Thyroid gland (tissue), 4 donors: ENCODE results near the gene LZTS2. TPM values are rescaled to one million over a fixed set of nuclear protein-coding genes. Genes with fewer than 3 reads are reported as not detected.

Experiments used
- DNase-seq, 2 donors: peaks; one replicate each; pipeline ENCODE4 v3.0.0-alpha.2; 2019
- H3K27ac ChIP-seq, 3 donors: fragments of 200-600 bp; sonication (generic); 1 replicate in 2 of 3; 2 replicates in 1 of 3; pipeline ENCODE4 v1.5.1; 2016 to 2019; ENCODE audit warnings: mild to moderate bottlenecking in 1 of 3, moderate library complexity in 1 of 3
- H3K27me3 ChIP-seq: fragments of 200-600 bp; sonication (generic); one replicate; pipeline ENCODE4 v1.5.1; 2019
- H3K36me3 ChIP-seq, 2 donors: fragments of 200-600 bp; sonication (generic); one replicate each; pipeline ENCODE4 v1.5.1; 2016 to 2019
- H3K4me1 ChIP-seq, 2 donors: fragments of 200-600 bp; sonication (generic); one replicate each; pipeline ENCODE4 v1.5.1; 2017 to 2019
- H3K4me3 ChIP-seq, 3 donors: fragments of 200-600 bp; sonication (generic); replicated peaks in 1 of 3; 1 replicate in 2 of 3; 2 replicates in 1 of 3; pipeline ENCODE4 v1.5.1; 2016; ENCODE audit warnings: mild to moderate bottlenecking in 1 of 3
- H3K9me3 ChIP-seq: fragments of 200-600 bp; sonication (generic); one replicate; pipeline ENCODE4 v1.5.1; 2017
- CTCF ChIP-seq, 6 experiments: fragments of 200-600 bp in 3 of 6; fragments of 450-650 bp in 3 of 6; sonication (generic) in 3 of 6; IDR thresholded peaks; one replicate each; pipeline ENCODE4 v1.5.1; 2016 to 2019; ENCODE audit warnings: antibody characterized with exemption in 6 of 6, mild to moderate bottlenecking in 2 of 6, inconsistent platforms in 1 of 6, moderate library complexity in 1 of 6
- POLR2A ChIP-seq, 2 donors: fragments of 450-650 bp; IDR thresholded peaks; one replicate each; pipeline ENCODE4 v1.6.1; 2017; ENCODE audit warnings: antibody characterized with exemption in 2 of 2, mild to moderate bottlenecking in 2 of 2, moderate library complexity in 1 of 2
- WGBS, 2 donors: methylation state at CpG; one replicate each; pipeline ENCODE4 v1.1.5; 2017; 5-methylcytosine and 5-hydroxymethylcytosine counted together
- intact Hi-C: fragments of 100-400 bp; cut with DNase I; formaldehyde crosslinking; loops from one replicate; pipeline ENCODE4 v1.15.1; 2023
- total RNA-seq, 4 donors: library from RNA; depleted of rRNA; stranded (reverse); fragments of >200 nt; gene quantifications; one replicate each; pipeline ENCODE4 v1.2.3, GENCODE V29; 2016

Gene LZTS2
- total RNA-seq, 4 donors from 2014 or later: 75.4 to 107 (median 88.1) TPM

GRCh38 chr10:100980311-100980710 is 19.3 kb upstream of the LZTS2 start:
- TF ChIP-seq CTCF (IDR thresholded peaks at IDR 0.05) (no peak), POLR2A (IDR thresholded peaks at IDR 0.05) (no peak)
- H3K4me3 ChIP-seq: no peak overlapping the region
- H3K27me3 ChIP-seq: no peaks in the 10 kb centered on the region
- H3K36me3 ChIP-seq: peaks cover 13 to 16% of the 10 kb centered on the region in 2 donors
- no peaks in the 10 kb centered on the region for H3K9me3 ChIP-seq
- intact Hi-C loops: no loop called here
- 100% methylated on average over 1 to 2 of the region's 2 CpGs for WGBS, 2 donors
- H3K27ac ChIP-seq: no peak overlapping the region
- H3K4me1 ChIP-seq: peaks cover 0 to under 1% of the 10 kb centered on the region in 2 donors
- DNase-seq: no peak

GRCh38 chr10:100980711-100981110 is 18.9 kb upstream of the LZTS2 start:
- peaks cover 0 to 4% of the 10 kb centered on the region in 2 donors for H3K4me1 ChIP-seq
- TF ChIP-seq POLR2A (IDR thresholded peaks at IDR 0.05) (no peak), CTCF (IDR thresholded peaks at IDR 0.05) (no peak)
- no peaks in the 10 kb centered on the region for H3K27me3 ChIP-seq
- intact Hi-C loops: no loop called here
- no peak overlapping the region for H3K27ac ChIP-seq
- WGBS, 2 donors: 95 to 98% methylated on average over 6 to 7 of the region's 7 CpGs
- no peaks in the 10 kb centered on the region for H3K9me3 ChIP-seq
- H3K4me3 ChIP-seq: no peak overlapping the region
- DNase-seq: no peak
- H3K36me3 ChIP-seq: peaks cover 13 to 16% of the 10 kb centered on the region in 2 donors

- Histone ChIP-seq H3K27ac (no peak overlapping the region), H3K4me3 (no peak overlapping the region), H3K36me3 (peaks cover 13 to 16% of the 10 kb centered on the region in 2 donors), H3K4me1 (peaks cover 4 to 10% of the 10 kb centered on the region in 2 donors), H3K27me3 (no peaks in the 10 kb centered on the region), H3K9me3 (no peaks in the 10 kb centered on the region)
- intact Hi-C loops: no loop called here
- WGBS, 2 donors: 91 to 97% methylated on average over 5 of the region's 5 CpGs
- TF ChIP-seq POLR2A (IDR thresholded peaks at IDR 0.05) (no peak), CTCF (IDR thresholded peaks at IDR 0.05) (no peak)
- DNase-seq: no peak
Observed at GRCh38 chr10:100981178-100981772, 18.3 kb upstream of the LZTS2 start.

GRCh38 chr10:100982916-100983830 is 16.4 kb upstream of the LZTS2 start:
- H3K4me1 ChIP-seq: peaks cover 15 to 22% of the 10 kb centered on the region in 2 donors
- 92 to 93% methylated on average over 14 to 24 of the region's 24 CpGs for WGBS, 2 donors
- no peaks in the 10 kb centered on the region for H3K27me3 ChIP-seq
- peaks cover 13 to 16% of the 10 kb centered on the region in 2 donors for H3K36me3 ChIP-seq
- no peak overlapping the region for H3K27ac ChIP-seq
- H3K9me3 ChIP-seq: no peaks in the 10 kb centered on the region
- no peak overlapping the region for H3K4me3 ChIP-seq
- intact Hi-C loops: no loop called here
- TF ChIP-seq CTCF (IDR thresholded peaks at IDR 0.05): no peak
- TF ChIP-seq POLR2A (IDR thresholded peaks at IDR 0.05): no peak
- no peak for DNase-seq
